Measurements from ENCODE around the gene CHD6. TPM values are rescaled to one million over a fixed set of nuclear protein-coding genes. Genes with fewer than 3 reads are reported as not detected.

The CHD6 gene
- polyA plus RNA-seq, 1 experiment: 16.4 TPM

DNA sequence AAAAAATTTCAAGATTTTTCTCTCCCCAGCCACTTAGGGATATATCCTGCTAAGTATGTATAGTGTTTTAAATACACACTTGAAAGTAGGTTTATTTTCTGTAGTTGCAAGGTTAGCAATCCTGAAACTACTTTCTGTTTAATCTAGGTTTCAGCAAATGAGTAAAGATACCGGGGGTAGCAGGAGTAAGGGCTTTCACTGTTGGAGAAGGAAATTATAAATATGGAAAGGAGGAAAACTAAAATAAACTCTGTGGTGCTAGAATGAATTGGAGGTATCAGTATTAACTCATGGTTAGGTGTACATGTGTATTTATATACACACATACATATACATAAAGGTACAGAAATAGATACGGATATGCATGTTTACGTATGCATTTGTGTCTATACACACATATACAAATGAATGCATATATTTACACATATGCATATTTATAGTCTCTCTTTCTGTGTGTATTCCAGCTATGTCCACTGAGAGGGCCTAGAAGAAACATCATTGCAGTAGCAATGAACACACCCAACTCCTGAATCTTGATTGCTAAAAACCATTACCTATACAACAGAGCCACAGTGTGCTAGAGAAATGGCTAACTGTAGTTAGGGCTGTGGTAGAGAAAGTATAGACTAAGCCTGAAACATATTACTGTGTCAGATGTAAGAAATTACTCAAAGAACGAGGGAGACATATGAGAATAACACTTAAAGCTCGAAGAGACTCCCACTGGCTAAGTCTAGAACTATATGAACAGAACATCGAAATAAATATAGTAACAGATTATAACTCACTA is 155.6 kb downstream of the CHD6 start:
- ChIA-PET CTCF (interaction anchor here (1.4 kb wide), 1 partner anchor 14 kb away, joined by 3 read pairs; no protein-coding TSS in a partner anchor), POLR2A (no interaction called here)
- no peaks in the 10 kb centered on the region; the same call in 1 of the 2 replicates for H3K36me3 ChIP-seq (ENCODE audit: control insufficient read depth, insufficient read depth, low read length)
- TF ChIP-seq, protein P1, sequence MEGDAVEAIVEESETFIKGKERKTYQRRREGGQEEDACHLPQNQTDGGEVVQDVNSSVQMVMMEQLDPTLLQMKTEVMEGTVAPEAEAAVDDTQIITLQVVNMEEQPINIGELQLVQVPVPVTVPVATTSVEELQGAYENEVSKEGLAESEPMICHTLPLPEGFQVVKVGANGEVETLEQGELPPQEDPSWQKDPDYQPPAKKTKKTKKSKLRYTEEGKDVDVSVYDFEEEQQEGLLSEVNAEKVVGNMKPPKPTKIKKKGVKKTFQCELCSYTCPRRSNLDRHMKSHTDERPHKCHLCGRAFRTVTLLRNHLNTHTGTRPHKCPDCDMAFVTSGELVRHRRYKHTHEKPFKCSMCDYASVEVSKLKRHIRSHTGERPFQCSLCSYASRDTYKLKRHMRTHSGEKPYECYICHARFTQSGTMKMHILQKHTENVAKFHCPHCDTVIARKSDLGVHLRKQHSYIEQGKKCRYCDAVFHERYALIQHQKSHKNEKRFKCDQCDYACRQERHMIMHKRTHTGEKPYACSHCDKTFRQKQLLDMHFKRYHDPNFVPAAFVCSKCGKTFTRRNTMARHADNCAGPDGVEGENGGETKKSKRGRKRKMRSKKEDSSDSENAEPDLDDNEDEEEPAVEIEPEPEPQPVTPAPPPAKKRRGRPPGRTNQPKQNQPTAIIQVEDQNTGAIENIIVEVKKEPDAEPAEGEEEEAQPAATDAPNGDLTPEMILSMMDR (IDR thresholded peaks at IDR 0.05; ENCODE audit: insufficient read depth, low read depth, low read length): no peak
- H3K27me3 ChIP-seq (ENCODE audit: control insufficient read depth, insufficient read depth, low read length): no peaks in the 10 kb centered on the region
- DNase-seq (ENCODE audit: low read depth): no peak
- no peak overlapping the region for H3K4me3 ChIP-seq (ENCODE audit: low read depth, low read length)

DNA sequence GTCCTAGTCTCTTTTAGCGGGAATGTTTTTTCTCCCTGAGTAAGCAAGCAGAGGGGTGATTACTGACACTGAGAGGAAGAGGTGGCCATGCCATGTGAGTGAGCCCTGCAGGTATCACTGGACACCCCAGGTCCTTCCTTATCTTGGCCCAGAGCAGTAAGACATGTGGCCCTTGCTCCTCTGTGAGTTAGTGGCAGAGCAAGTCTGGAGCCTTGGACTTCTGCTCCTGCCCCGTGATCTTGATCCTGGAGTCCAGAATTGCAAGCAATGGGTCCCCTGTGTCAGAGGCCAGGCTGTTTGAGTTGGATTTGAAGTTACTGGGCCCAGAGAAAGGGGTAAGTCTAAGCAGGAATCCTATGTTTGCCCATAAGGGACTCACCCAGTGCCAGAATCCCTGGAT is 159.4 kb downstream of the CHD6 start:
- CTCF ChIA-PET: no interaction called here
- H3K4me3 ChIP-seq (ENCODE audit: low read depth, low read length): no peak overlapping the region
- POLR2A ChIA-PET: no interaction called here
- no peaks in the 10 kb centered on the region for H3K27me3 ChIP-seq (ENCODE audit: control insufficient read depth, insufficient read depth, low read length)
- TF ChIP-seq, protein P1 (IDR thresholded peaks at IDR 0.05; ENCODE audit: insufficient read depth, low read depth, low read length): no peak
- peaks cover 2% of the 10 kb centered on the region; the same call in 1 of the 2 replicates for H3K36me3 ChIP-seq (ENCODE audit: control insufficient read depth, insufficient read depth, low read length)
- DNase-seq (ENCODE audit: low read depth): no peak

DNA sequence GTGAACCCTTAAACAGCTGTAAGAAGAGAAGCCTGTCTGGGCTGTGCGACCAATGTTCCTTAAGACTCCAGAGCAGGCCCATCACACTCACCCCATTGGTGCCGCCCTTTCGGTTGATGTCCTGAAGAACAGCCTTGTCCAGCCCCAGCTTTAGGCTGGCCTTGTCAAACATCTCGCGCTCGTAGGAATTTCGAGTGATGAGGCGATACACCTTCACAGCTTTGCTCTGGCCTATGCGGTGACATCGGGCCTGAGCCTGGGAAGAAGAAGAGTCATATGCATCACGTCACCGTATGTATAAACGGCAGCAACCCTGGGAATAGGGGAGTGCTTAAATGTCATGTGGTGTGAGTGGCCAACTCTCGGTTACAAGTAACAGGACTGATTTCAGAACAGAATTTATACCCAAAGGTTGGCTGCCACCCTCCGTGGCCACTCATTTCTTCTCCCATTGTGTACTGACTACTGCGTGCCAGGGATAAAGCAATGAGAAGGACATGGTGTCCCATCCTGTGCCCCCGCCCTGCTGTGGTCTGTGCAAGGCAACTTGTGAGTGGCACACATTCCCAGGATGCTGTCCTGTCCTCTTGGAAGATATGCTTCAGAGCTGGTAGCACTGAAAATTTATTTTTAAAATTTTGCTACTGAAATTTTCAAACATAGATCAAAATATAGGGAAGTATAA is 160.9 kb downstream of the CHD6 start:
- Histone ChIP-seq H3K4me3 (ENCODE audit: low read depth, low read length) (no peak overlapping the region), H3K27me3 (ENCODE audit: control insufficient read depth, insufficient read depth, low read length) (no peaks in the 10 kb centered on the region), H3K36me3 (ENCODE audit: control insufficient read depth, insufficient read depth, low read length) (peaks cover 12% of the 10 kb centered on the region)
- no peak for DNase-seq (ENCODE audit: low read depth)
- CTCF ChIA-PET: interaction anchor here (1.7 to 2.2 kb wide), 2 partner anchors 9 to 11 kb away, joined by 4 to 8 read pairs; no protein-coding TSS in a partner anchor
- TF ChIP-seq, protein P1 (IDR thresholded peaks at IDR 0.05; ENCODE audit: insufficient read depth, low read depth, low read length): no peak
- POLR2A ChIA-PET: interaction anchor here (0.6 kb wide), 1 partner anchor 64 kb away, joined by 5 read pairs; no protein-coding TSS in a partner anchor

GRCh38 chr20:41456351-41456750 is 161.8 kb downstream of the CHD6 start:
- DNase-seq (ENCODE audit: low read depth): no peak
- ChIA-PET POLR2A (interaction anchor here (0.6 kb wide), 1 partner anchor 237 kb away, joined by 3 read pairs; no protein-coding TSS in a partner anchor), CTCF (interaction anchor here (0.6 to 2.2 kb wide), 7 partner anchors 9 to 1076 kb away, joined by 3 to 8 read pairs (median 4); no protein-coding TSS in a partner anchor)
- Histone ChIP-seq H3K4me3 (ENCODE audit: low read depth, low read length) (no peak overlapping the region), H3K27me3 (ENCODE audit: control insufficient read depth, insufficient read depth, low read length) (no peaks in the 10 kb centered on the region), H3K36me3 (ENCODE audit: control insufficient read depth, insufficient read depth, low read length) (peaks cover 17% of the 10 kb centered on the region)
- TF ChIP-seq, protein P1 (IDR thresholded peaks at IDR 0.05; ENCODE audit: insufficient read depth, low read depth, low read length): no peak

- DNase-seq (ENCODE audit: low read depth): no peak
- ChIA-PET CTCF (interaction anchor here (0.8 to 2.2 kb wide), 3 partner anchors 13 to 22 kb away, joined by 3 to 5 read pairs (median 3); no protein-coding TSS in a partner anchor), POLR2A (no interaction called here)
- H3K4me3 ChIP-seq (ENCODE audit: low read depth, low read length): no peak overlapping the region
- TF ChIP-seq, protein P1 (IDR thresholded peaks at IDR 0.05; ENCODE audit: insufficient read depth, low read depth, low read length): no peak
- H3K36me3 ChIP-seq (ENCODE audit: control insufficient read depth, insufficient read depth, low read length): peaks cover 24% of the 10 kb centered on the region
- no peaks in the 10 kb centered on the region for H3K27me3 ChIP-seq (ENCODE audit: control insufficient read depth, insufficient read depth, low read length)
These were observed 163.9 kb downstream of the CHD6 start for GRCh38 chr20:41454250-41454649.

All from BJ (cell line).